ENCODE measurements around the gene ALK.

Gene ALK

DNA sequence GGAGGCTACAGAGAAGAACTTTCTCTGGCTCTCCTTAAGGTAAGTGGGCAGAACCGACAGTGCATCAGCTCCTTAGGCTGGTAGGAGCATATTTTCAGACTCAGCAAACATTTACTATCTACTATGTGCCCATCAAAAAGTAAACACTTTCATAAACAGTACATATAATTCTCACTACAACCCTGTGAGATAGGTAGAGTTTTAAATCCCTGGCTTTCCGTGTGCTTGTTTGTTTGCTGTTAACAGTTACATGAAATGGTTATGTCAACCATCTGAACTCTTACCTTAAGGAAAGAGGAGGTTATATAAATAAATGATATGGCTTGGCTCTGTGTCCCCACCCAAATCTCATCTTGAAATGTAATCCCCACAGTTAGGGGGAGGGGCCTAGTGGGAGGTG lies 310.1 kb downstream of the ALK start:
- no peak overlapping the region for H3K4me3 ChIP-seq (ENCODE audit: low read depth, low read length)
- ChIA-PET POLR2A (no interaction called here), CTCF (no interaction called here)
- no peak overlapping the region for H3K27ac ChIP-seq (ENCODE audit: extremely low read depth, low read depth, low read length)
- H3K9me3 ChIP-seq (ENCODE audit: control insufficient read depth, insufficient read depth, low read depth, low read length), result no peaks in the 10 kb centered on the region
- TF ChIP-seq, protein P1, sequence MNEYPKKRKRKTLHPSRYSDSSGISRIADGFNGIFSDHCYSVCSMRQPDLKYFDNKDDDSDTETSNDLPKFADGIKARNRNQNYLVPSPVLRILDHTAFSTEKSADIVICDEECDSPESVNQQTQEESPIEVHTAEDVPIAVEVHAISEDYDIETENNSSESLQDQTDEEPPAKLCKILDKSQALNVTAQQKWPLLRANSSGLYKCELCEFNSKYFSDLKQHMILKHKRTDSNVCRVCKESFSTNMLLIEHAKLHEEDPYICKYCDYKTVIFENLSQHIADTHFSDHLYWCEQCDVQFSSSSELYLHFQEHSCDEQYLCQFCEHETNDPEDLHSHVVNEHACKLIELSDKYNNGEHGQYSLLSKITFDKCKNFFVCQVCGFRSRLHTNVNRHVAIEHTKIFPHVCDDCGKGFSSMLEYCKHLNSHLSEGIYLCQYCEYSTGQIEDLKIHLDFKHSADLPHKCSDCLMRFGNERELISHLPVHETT (tag by site-specific recombination; IDR thresholded peaks at IDR 0.05), result no peak
- TF ChIP-seq ZNF610 (tag by site-specific recombination; IDR thresholded peaks at IDR 0.05; ENCODE audit: borderline replicate concordance), result no peak
- no peak for TF ChIP-seq REPIN1 (tag by site-specific recombination; IDR thresholded peaks at IDR 0.05; ENCODE audit: low read depth)
- no peak for TF ChIP-seq ZNF37A (tag by site-specific recombination; IDR thresholded peaks at IDR 0.05)
- no peak for TF ChIP-seq ZFP37 (tag by site-specific recombination; IDR thresholded peaks at IDR 0.05)
- TF ChIP-seq, protein P2, sequence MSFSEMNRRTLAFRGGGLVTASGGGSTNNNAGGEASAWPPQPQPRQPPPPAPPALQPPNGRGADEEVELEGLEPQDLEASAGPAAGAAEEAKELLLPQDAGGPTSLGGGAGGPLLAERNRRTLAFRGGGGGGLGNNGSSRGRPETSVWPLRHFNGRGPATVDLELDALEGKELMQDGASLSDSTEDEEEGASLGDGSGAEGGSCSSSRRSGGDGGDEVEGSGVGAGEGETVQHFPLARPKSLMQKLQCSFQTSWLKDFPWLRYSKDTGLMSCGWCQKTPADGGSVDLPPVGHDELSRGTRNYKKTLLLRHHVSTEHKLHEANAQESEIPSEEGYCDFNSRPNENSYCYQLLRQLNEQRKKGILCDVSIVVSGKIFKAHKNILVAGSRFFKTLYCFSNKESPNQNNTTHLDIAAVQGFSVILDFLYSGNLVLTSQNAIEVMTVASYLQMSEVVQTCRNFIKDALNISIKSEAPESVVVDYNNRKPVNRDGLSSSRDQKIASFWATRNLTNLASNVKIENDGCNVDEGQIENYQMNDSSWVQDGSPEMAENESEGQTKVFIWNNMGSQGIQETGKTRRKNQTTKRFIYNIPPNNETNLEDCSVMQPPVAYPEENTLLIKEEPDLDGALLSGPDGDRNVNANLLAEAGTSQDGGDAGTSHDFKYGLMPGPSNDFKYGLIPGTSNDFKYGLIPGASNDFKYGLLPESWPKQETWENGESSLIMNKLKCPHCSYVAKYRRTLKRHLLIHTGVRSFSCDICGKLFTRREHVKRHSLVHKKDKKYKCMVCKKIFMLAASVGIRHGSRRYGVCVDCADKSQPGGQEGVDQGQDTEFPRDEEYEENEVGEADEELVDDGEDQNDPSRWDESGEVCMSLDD (tag by site-specific recombination; IDR thresholded peaks at IDR 0.05), result no peak
- TF ChIP-seq ZNF510 (tag by site-specific recombination; IDR thresholded peaks at IDR 0.05; ENCODE audit: insufficient replicate concordance), result no peak
- no peak for TF ChIP-seq ZNF768 (tag by site-specific recombination; IDR thresholded peaks at IDR 0.05)
- TF ChIP-seq, protein P3, sequence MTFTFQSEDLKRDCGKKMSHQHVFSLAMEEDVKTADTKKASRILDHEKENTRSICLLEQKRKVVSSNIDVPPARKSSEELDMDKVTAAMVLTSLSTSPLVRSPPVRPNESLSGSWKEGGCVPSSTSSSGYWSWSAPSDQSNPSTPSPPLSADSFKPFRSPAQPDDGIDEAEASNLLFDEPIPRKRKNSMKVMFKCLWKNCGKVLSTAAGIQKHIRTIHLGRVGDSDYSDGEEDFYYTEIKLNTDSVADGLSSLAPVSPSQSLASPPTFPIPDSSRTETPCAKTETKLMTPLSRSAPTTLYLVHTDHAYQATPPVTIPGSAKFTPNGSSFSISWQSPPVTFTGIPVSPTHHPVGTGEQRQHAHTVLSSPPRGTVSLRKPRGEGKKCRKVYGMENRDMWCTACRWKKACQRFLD (tag by site-specific recombination; IDR thresholded peaks at IDR 0.05), result no peak
- TF ChIP-seq, protein P4, sequence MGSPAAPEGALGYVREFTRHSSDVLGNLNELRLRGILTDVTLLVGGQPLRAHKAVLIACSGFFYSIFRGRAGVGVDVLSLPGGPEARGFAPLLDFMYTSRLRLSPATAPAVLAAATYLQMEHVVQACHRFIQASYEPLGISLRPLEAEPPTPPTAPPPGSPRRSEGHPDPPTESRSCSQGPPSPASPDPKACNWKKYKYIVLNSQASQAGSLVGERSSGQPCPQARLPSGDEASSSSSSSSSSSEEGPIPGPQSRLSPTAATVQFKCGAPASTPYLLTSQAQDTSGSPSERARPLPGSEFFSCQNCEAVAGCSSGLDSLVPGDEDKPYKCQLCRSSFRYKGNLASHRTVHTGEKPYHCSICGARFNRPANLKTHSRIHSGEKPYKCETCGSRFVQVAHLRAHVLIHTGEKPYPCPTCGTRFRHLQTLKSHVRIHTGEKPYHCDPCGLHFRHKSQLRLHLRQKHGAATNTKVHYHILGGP (tag by site-specific recombination; IDR thresholded peaks at IDR 0.05), result no peak
- no peak for TF ChIP-seq ZNF549 (tag by site-specific recombination; IDR thresholded peaks at IDR 0.05)
- no peak for TF ChIP-seq ZNF624 (tag by site-specific recombination; IDR thresholded peaks at IDR 0.05)
- TF ChIP-seq SCRT1 (tag by site-specific recombination; IDR thresholded peaks at IDR 0.05; ENCODE audit: borderline replicate concordance), result no peak
- no peak for TF ChIP-seq BCL11A (tag by site-specific recombination; IDR thresholded peaks at IDR 0.05; ENCODE audit: low read depth)
- H3K36me3 ChIP-seq (ENCODE audit: control insufficient read depth in 2 of 2, insufficient read depth in 1 of 2, low read length in 2 of 2), result no peaks in the 10 kb centered on the region
- no peaks in the 10 kb centered on the region for H3K4me1 ChIP-seq (ENCODE audit: control insufficient read depth, insufficient read depth, low read length)

DNA sequence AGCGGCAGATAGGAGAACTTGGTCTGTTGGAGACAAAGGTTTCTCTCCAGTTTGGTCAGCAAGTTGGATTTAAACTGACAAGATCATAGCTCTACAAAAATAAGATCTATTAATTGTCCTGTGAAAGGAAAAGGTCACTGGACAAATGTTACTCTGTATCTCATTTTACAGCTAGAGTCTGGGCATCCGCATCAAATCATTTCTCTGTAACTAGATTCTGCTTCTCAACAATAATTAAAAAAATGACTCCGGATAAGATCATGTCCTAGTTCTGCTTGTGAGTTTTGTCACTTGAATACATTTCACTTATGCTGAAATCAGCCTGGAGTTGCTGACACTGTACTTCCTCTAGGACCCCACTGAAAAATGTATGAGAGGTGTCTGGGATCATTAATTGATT lies 310.8 kb downstream of the ALK start:
- POLR2A ChIA-PET, result no interaction called here
- Histone ChIP-seq H3K36me3 (ENCODE audit: control insufficient read depth in 2 of 2, insufficient read depth in 1 of 2, low read length in 2 of 2) (no peaks in the 10 kb centered on the region), H3K27ac (ENCODE audit: extremely low read depth, low read depth, low read length) (no peak overlapping the region), H3K4me1 (ENCODE audit: control insufficient read depth, insufficient read depth, low read length) (no peaks in the 10 kb centered on the region), H3K4me3 (ENCODE audit: low read depth, low read length) (no peak overlapping the region), H3K9me3 (ENCODE audit: control insufficient read depth, insufficient read depth, low read depth, low read length) (no peaks in the 10 kb centered on the region)
- CTCF ChIA-PET, result no interaction called here
- TF ChIP-seq ZNF114 (tag by site-specific recombination; IDR thresholded peaks at IDR 0.05) (no peak), TCF7L2 (IDR thresholded peaks at IDR 0.05; ENCODE audit: borderline replicate concordance, low read depth, low read length) (no peak), ZNF544 (tag by site-specific recombination; IDR thresholded peaks at IDR 0.05) (no peak), ZNF510 (tag by site-specific recombination; IDR thresholded peaks at IDR 0.05; ENCODE audit: insufficient replicate concordance) (no peak), ZSCAN16 (tag by site-specific recombination; IDR thresholded peaks at IDR 0.05) (no peak), ZNF530 (tag by site-specific recombination; IDR thresholded peaks at IDR 0.05; ENCODE audit: low read depth) (no peak), ZNF366 (tag by site-specific recombination; conservative IDR thresholded peaks at IDR 0.05) (no peak), ZNF112 (tag by site-specific recombination; IDR thresholded peaks at IDR 0.05) (no peak)
- TF ChIP-seq, protein P5, sequence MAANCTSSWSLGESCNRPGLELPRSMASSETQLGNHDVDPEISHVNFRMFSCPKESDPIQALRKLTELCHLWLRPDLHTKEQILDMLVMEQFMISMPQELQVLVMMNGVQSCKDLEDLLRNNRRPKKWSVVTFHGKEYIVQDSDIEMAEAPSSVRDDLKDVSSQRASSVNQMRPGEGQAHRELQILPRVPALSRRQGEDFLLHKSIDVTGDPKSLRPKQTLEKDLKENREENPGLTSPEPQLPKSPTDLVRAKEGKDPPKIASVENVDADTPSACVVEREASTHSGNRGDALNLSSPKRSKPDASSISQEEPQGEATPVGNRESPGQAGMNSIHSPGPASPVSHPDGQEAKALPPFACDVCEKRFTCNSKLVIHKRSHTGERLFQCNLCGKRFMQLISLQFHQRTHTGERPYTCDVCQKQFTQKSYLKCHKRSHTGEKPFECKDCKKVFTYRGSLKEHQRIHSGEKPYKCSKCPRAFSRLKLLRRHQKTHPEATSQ (tag by site-specific recombination; IDR thresholded peaks at IDR 0.05), result no peak

Measured in HEK293 (cell line).